ENCODE data around the gene SERINC3.

SERINC3 gene

DNA sequence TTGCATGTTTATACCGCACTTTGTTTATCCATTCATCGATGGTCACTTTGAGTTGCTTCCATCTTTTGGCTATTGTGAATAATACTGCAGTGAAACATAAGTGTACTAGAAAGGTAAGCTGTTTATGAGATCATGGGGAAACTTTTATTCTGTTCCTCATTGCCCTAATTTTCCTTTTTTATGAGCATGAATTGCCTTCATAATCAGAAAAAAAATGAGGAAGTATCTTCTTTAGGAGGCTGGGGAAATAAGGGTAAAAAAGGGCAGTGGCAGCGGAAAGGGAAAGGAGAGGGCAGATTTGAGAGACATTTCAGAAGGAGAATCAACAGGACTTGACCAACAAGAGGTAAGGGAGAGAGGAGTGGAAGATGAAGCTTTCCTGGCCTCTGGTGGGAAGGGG lies 14.3 kb upstream of the SERINC3 start:
- Histone ChIP-seq H3K79me2 (ENCODE audit: low read length) (no peaks in the 10 kb centered on the region), H4K20me1 (ENCODE audit: insufficient read depth, low read length) (no peaks in the 10 kb centered on the region), H3K9ac (ENCODE audit: low read length) (no peak overlapping the region), H3K36me3 (replicated peaks; ENCODE audit: insufficient read depth, low read length) (no peaks in the 10 kb centered on the region), H3K4me2 (ENCODE audit: low read depth, low read length) (no peak overlapping the region), H3K4me3 (ENCODE audit: low read length) (no peak overlapping the region), H3K9me2 (replicated peaks; ENCODE audit: insufficient read depth, low read length) (no peaks in the 10 kb centered on the region), H2AFZ (ENCODE audit: low read length) (no peak overlapping the region), H3K9me3 (replicated peaks; ENCODE audit: insufficient read depth, low read length) (no peaks in the 10 kb centered on the region), H3K27me3 (replicated peaks; ENCODE audit: insufficient read depth, low read length) (no peaks in the 10 kb centered on the region; the same call in 1 of the 2 replicates), H3K27ac (ENCODE audit: low read length) (no peak overlapping the region), H3K4me1 (ENCODE audit: low read length) (peaks cover 5% of the 10 kb centered on the region; the same call in 1 of the 2 replicates), H3F3A (ENCODE audit: insufficient read depth, low read length) (0 out of 2 replicates have a peak, but pooled peaks cover 7% of the 10 kb centered on the region)
- no peak for DNase-seq
- TF ChIP-seq EZH2phosphoT487 (IDR thresholded peaks at IDR 0.05; ENCODE audit: low read length) (no peak), EZH2 (optimal IDR thresholded peaks at IDR 0.05; ENCODE audit: low read depth, low read length) (no peak)
- TF ChIP-seq, protein P1, sequence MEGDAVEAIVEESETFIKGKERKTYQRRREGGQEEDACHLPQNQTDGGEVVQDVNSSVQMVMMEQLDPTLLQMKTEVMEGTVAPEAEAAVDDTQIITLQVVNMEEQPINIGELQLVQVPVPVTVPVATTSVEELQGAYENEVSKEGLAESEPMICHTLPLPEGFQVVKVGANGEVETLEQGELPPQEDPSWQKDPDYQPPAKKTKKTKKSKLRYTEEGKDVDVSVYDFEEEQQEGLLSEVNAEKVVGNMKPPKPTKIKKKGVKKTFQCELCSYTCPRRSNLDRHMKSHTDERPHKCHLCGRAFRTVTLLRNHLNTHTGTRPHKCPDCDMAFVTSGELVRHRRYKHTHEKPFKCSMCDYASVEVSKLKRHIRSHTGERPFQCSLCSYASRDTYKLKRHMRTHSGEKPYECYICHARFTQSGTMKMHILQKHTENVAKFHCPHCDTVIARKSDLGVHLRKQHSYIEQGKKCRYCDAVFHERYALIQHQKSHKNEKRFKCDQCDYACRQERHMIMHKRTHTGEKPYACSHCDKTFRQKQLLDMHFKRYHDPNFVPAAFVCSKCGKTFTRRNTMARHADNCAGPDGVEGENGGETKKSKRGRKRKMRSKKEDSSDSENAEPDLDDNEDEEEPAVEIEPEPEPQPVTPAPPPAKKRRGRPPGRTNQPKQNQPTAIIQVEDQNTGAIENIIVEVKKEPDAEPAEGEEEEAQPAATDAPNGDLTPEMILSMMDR (IDR thresholded peaks at IDR 0.05; ENCODE audit: low read length), result no peak

DNA sequence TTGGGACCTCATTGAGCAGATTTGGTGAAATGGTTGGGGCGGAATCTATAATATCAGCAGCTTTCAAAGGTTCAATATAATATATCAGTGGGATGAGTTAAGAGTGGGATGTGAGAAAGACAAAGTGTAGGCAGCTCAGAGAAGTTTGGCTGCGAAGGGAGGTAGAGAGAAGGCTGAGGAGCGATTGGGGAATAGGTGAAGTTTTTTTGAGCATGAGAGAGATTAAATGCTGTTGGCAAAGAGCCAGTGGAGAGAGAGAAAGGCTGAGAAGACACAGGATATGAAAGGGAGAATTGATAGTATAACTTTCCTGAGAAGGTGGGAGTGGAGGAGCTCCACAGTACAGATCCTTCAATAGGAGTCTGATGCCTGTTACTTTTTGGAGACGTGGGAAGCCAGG lies 12.1 kb upstream of the SERINC3 start:
- Histone ChIP-seq H4K20me1 (ENCODE audit: insufficient read depth, low read length) (no peaks in the 10 kb centered on the region), H3K36me3 (replicated peaks; ENCODE audit: insufficient read depth, low read length) (no peaks in the 10 kb centered on the region), H3K4me3 (ENCODE audit: low read length) (no peak overlapping the region), H3K9ac (ENCODE audit: low read length) (no peak overlapping the region), H3K27me3 (replicated peaks; ENCODE audit: insufficient read depth, low read length) (no peaks in the 10 kb centered on the region; the same call in 1 of the 2 replicates), H3K4me2 (ENCODE audit: low read depth, low read length) (no peak overlapping the region), H3K27ac (ENCODE audit: low read length) (no peak overlapping the region), H3F3A (ENCODE audit: insufficient read depth, low read length) (0 out of 2 replicates have a peak, but pooled peaks cover 7% of the 10 kb centered on the region), H3K9me2 (replicated peaks; ENCODE audit: insufficient read depth, low read length) (no peaks in the 10 kb centered on the region), H3K4me1 (ENCODE audit: low read length) (peaks cover 5% of the 10 kb centered on the region; the same call in 1 of the 2 replicates), H2AFZ (ENCODE audit: low read length) (no peak overlapping the region), H3K9me3 (replicated peaks; ENCODE audit: insufficient read depth, low read length) (no peaks in the 10 kb centered on the region), H3K79me2 (ENCODE audit: low read length) (no peaks in the 10 kb centered on the region)
- TF ChIP-seq, protein P1 (IDR thresholded peaks at IDR 0.05; ENCODE audit: low read length), result no peak
- no peak for TF ChIP-seq EZH2phosphoT487 (IDR thresholded peaks at IDR 0.05; ENCODE audit: low read length)
- TF ChIP-seq EZH2 (optimal IDR thresholded peaks at IDR 0.05; ENCODE audit: low read depth, low read length), result no peak
- DNase-seq, result no peak

DNA sequence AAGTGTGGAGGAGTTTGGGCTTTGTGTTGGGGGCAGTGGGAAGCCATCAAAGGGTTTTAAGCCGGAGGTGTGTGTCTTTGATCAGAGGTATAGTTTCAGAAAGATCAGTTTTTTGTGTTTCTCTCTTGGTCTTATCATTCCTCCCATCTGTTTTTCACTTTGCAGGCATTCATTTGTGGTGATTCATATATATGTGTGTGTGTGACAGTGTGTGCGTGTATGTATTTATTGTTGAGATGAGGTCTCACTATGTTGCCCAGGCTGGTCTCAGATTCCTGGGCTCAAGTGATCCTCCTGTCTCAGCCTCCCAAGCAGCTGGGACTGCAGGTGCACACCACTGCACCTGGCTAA lies 11.1 kb upstream of the SERINC3 start:
- H3K9ac ChIP-seq (ENCODE audit: low read length), result no peak overlapping the region
- H3K27ac ChIP-seq (ENCODE audit: low read length), result no peak overlapping the region
- H4K20me1 ChIP-seq (ENCODE audit: insufficient read depth, low read length), result no peaks in the 10 kb centered on the region
- H3K4me3 ChIP-seq (ENCODE audit: low read length), result no peak overlapping the region
- DNase-seq, result no peak
- H3F3A ChIP-seq (ENCODE audit: insufficient read depth, low read length), result 0 out of 2 replicates have a peak, but pooled peaks cover 7% of the 10 kb centered on the region
- no peak overlapping the region for H3K4me2 ChIP-seq (ENCODE audit: low read depth, low read length)
- H2AFZ ChIP-seq (ENCODE audit: low read length), result no peak overlapping the region
- no peak for TF ChIP-seq EZH2phosphoT487 (IDR thresholded peaks at IDR 0.05; ENCODE audit: low read length)
- no peak for TF ChIP-seq EZH2 (optimal IDR thresholded peaks at IDR 0.05; ENCODE audit: low read depth, low read length)
- TF ChIP-seq, protein P1 (IDR thresholded peaks at IDR 0.05; ENCODE audit: low read length), result no peak
- no peaks in the 10 kb centered on the region for H3K9me2 ChIP-seq (replicated peaks; ENCODE audit: insufficient read depth, low read length)
- H3K9me3 ChIP-seq (replicated peaks; ENCODE audit: insufficient read depth, low read length), result no peaks in the 10 kb centered on the region
- no peaks in the 10 kb centered on the region for H3K79me2 ChIP-seq (ENCODE audit: low read length)
- peaks cover 5% of the 10 kb centered on the region; the same call in 1 of the 2 replicates for H3K4me1 ChIP-seq (ENCODE audit: low read length)
- no peaks in the 10 kb centered on the region for H3K36me3 ChIP-seq (replicated peaks; ENCODE audit: insufficient read depth, low read length)
- no peaks in the 10 kb centered on the region; the same call in 1 of the 2 replicates for H3K27me3 ChIP-seq (replicated peaks; ENCODE audit: insufficient read depth, low read length)

All from MM.1S (cell line).